HUES6 (cell line): Measurements from ENCODE around the gene AQP12B.

Experiments
- H3K27ac ChIP-seq: 2 replicates; pipeline ENCODE4 v1.7.0; 2013; ENCODE audit warnings: low read depth, mild to moderate bottlenecking, low read length, inconsistent platforms
- H3K27me3 ChIP-seq: 2 replicates; pipeline ENCODE4 v1.6.1; 2013; ENCODE audit warnings: low read length; ENCODE audit not compliant: control insufficient read depth, insufficient read depth
- H3K36me3 ChIP-seq: 2 replicates; pipeline ENCODE4 v1.6.1; 2013; ENCODE audit warnings: low read length; ENCODE audit not compliant: control insufficient read depth, insufficient read depth
- H3K4me1 ChIP-seq: 2 replicates; pipeline ENCODE4 v1.6.1; 2013; ENCODE audit warnings: low read length; ENCODE audit not compliant: control insufficient read depth, insufficient read depth
- H3K4me3 ChIP-seq: 2 replicates; pipeline ENCODE4 v1.5.1; 2013; ENCODE audit warnings: low read depth, low read length
- H3K9ac ChIP-seq: one replicate; pipeline ENCODE4 v1.6.1; 2013; ENCODE audit warnings: mild to moderate bottlenecking, low read length
- H3K9me3 ChIP-seq: 2 replicates; pipeline ENCODE4 v1.6.1; 2013; ENCODE audit warnings: low read depth, low read length; ENCODE audit not compliant: control insufficient read depth, insufficient read depth

Gene AQP12B

DNA sequence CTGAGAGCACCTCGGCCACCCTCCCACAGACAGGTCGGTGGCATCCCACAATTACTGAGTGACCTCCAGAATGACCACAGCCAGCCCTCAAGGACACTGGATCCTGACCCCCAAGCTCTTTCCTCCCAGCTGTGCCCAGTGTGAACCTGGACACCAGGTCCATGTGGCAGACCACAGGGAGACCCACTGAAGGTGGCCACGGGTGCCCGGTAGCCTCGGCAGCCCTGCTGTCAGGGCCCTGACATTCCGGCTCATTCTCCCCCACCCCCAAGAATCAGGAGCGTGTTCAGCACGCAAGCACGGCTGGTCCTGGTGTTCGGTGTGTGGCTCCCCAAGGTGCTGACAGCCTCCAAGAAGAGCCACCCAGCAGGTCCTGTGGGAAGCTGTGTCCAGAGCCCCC, 41.7 kb upstream of the AQP12B start:
- H3K4me3 ChIP-seq = no peak overlapping the region
- peaks cover 90% of the 10 kb centered on the region for H3K36me3 ChIP-seq
- H3K9ac ChIP-seq = no peak overlapping the region
- H3K27ac ChIP-seq = no peak overlapping the region
- no peaks in the 10 kb centered on the region for H3K27me3 ChIP-seq
- H3K4me1 ChIP-seq = no peaks in the 10 kb centered on the region
- H3K9me3 ChIP-seq = no peaks in the 10 kb centered on the region

DNA sequence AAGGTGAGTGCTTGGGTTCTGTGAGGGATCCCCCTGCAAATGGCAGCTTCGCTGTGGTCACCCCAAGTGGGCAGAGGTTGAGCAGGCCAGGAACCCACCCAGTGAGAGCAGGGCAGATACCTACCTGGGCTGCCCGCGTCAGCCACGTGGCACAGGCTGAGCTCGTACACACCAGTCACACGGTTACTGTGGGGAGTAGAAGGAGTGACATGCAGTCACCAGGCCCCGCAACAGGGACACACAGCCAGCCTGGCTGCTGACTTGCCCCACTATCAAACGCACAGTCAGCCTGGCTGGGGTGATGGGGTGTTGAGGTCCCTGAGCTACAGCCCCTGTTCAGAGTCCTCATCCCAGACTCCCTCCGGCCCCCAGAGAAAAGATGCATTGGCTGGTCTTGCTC, 41.2 kb upstream of the AQP12B start:
- Histone ChIP-seq H3K27ac (no peak overlapping the region), H3K9ac (no peak overlapping the region), H3K4me1 (no peaks in the 10 kb centered on the region), H3K36me3 (peaks cover 94% of the 10 kb centered on the region), H3K9me3 (no peaks in the 10 kb centered on the region), H3K4me3 (no peak overlapping the region), H3K27me3 (no peaks in the 10 kb centered on the region)

GRCh38 chr2:240722796-240723735, 40.4 kb upstream of the AQP12B start:
- Histone ChIP-seq H3K4me1 (no peaks in the 10 kb centered on the region), H3K9me3 (no peaks in the 10 kb centered on the region), H3K4me3 (no peak overlapping the region), H3K27me3 (no peaks in the 10 kb centered on the region), H3K27ac (no peak overlapping the region), H3K9ac (no peak overlapping the region), H3K36me3 (peaks cover 95% of the 10 kb centered on the region)

DNA sequence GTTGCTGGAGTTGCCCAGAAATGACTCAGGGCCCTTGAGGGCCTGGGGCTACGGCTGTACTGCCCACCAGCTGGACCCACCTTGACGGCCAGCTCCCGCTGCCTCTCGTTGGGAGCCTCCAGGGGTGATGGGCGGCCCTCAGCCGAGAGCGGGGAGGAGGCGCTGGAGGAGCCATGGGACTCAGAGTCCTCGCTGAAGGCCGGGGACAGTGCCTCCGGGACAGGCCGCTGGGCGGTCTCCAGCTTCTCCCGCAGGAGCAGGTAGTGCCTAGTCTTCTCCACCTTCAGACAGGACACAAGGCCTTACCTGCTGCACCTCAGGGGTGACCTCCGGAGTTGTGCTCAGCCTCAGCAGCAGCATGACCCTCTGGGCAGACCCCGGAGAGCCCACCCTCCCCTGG, 39.7 kb upstream of the AQP12B start:
- Histone ChIP-seq H3K4me3 (no peak overlapping the region), H3K36me3 (peaks cover 99% of the 10 kb centered on the region), H3K9me3 (no peaks in the 10 kb centered on the region), H3K27me3 (no peaks in the 10 kb centered on the region), H3K4me1 (no peaks in the 10 kb centered on the region), H3K9ac (no peak overlapping the region), H3K27ac (no peak overlapping the region)

DNA sequence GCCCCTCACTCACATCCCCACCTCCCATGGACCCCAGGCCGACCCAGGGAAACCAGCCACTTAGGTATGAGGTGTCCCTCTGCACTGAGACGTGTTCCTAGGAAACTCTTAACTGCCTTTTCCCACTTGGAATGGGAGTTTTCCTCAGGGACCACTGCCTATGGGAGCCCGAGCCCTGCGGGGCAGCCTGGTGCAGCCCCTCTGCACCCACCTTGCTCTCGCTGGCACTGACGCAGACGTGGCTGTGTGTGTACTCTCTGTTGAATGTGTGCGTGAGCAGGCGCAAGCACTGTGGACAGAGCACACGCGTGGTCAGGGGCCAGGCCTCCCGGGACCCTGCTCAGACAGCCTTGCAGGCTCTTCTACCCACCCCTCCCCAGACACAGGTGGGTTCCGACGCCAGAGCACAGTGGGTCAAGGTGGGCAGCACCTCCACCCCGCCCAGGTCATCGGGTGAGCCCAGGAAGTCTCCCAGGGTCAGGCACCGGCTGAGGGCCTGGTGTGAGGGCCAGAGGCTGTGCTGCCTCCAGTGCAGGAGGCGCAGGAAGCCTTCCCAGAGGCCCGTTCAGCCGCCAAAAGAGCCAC, 39.0 kb upstream of the AQP12B start:
- H3K27ac ChIP-seq = no peak overlapping the region
- no peaks in the 10 kb centered on the region for H3K27me3 ChIP-seq
- no peak overlapping the region for H3K9ac ChIP-seq
- H3K4me3 ChIP-seq = no peak overlapping the region
- no peaks in the 10 kb centered on the region for H3K4me1 ChIP-seq
- peaks cover 98% of the 10 kb centered on the region for H3K36me3 ChIP-seq
- H3K9me3 ChIP-seq = no peaks in the 10 kb centered on the region

GRCh38 chr2:240720686-240721595, 38.3 kb upstream of the AQP12B start:
- Histone ChIP-seq H3K9me3 (no peaks in the 10 kb centered on the region), H3K36me3 (peaks cover 97% of the 10 kb centered on the region), H3K4me3 (no peak overlapping the region), H3K4me1 (no peaks in the 10 kb centered on the region), H3K9ac (no peak overlapping the region), H3K27me3 (no peaks in the 10 kb centered on the region), H3K27ac (no peak overlapping the region)

GRCh38 chr2:240719676-240720545, 37.2 kb upstream of the AQP12B start:
- Histone ChIP-seq H3K27ac (no peak overlapping the region), H3K9ac (no peak overlapping the region), H3K36me3 (peaks cover 91% of the 10 kb centered on the region), H3K9me3 (no peaks in the 10 kb centered on the region), H3K4me1 (no peaks in the 10 kb centered on the region), H3K27me3 (no peaks in the 10 kb centered on the region), H3K4me3 (no peak overlapping the region)

GRCh38 chr2:240718896-240719490, 36.3 kb upstream of the AQP12B start:
- H3K36me3 ChIP-seq = peaks cover 85% of the 10 kb centered on the region
- H3K9ac ChIP-seq = no peak overlapping the region
- no peaks in the 10 kb centered on the region for H3K27me3 ChIP-seq
- no peaks in the 10 kb centered on the region for H3K4me1 ChIP-seq
- H3K27ac ChIP-seq = no peak overlapping the region
- H3K9me3 ChIP-seq = no peaks in the 10 kb centered on the region
- H3K4me3 ChIP-seq = no peak overlapping the region

GRCh38 chr2:240717681-240718581, 35.2 kb upstream of the AQP12B start:
- no peaks in the 10 kb centered on the region for H3K9me3 ChIP-seq
- peaks cover 74% of the 10 kb centered on the region for H3K36me3 ChIP-seq
- no peaks in the 10 kb centered on the region for H3K4me1 ChIP-seq
- H3K9ac ChIP-seq = no peak overlapping the region
- no peak overlapping the region for H3K4me3 ChIP-seq
- no peaks in the 10 kb centered on the region for H3K27me3 ChIP-seq
- no peak overlapping the region for H3K27ac ChIP-seq
